Keratinocyte (primary cell): ENCODE measurements around the gene KRT78.

Source experiments
- CTCF ChIP-seq, 3 experiments: IDR thresholded peaks in 1 of 3; conservative IDR thresholded peaks in 1 of 3; optimal IDR thresholded peaks in 1 of 3; 2 replicates in 2 of 3; 3 replicates in 1 of 3; pipeline versions ENCODE3 to v1.5.1; 2011; ENCODE audit warnings: low read length in 3 of 3, mild to moderate bottlenecking in 3 of 3, moderate library complexity in 2 of 3, control low read depth in 1 of 3, inconsistent platforms in 1 of 3; ENCODE audit not compliant: insufficient read depth in 2 of 3; ENCODE audit errors: extremely low read depth in 1 of 3
- EZH2 ChIP-seq: IDR thresholded peaks from one replicate; pipeline ENCODE4 v1.6.1; 2012; ENCODE audit warnings: inconsistent platforms, mild to moderate bottlenecking, low read length, moderate library complexity

DNA sequence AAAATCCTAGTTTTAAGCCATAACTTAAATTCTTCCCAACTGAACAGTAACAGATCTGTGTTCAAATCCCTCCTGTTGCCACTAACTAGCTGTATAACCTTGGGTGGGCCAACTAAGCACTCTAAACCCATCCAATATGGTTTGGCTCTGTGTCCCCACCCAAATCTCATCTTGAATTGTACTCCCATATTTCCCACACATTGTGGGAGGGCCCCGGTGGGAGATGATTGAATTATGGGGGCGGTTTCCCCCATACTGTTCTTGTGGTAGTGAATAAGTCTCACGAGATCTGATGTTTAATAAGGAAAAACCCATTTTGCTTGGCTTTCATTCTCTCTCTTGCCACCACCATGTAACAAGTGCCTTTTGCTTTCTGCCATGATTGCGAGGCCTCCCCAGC is 33.6 kb downstream of the KRT78 start:
- no peak for TF ChIP-seq CTCF (optimal IDR thresholded peaks at IDR 0.05 in 1 of 3, IDR thresholded peaks at IDR 0.05 in 1 of 3, conservative IDR thresholded peaks at IDR 0.05 in 1 of 3; ENCODE audit: extremely low read depth in 1 of 3, insufficient read depth in 2 of 3, low read length in 3 of 3)
- TF ChIP-seq EZH2 = no peak
